OCI-LY1 (cell line): Measurements from ENCODE around the gene HPSE2.

ENCODE experiments used
- H2AFZ ChIP-seq: fragments of 200-600 bp; sonication (generic), shearing (Covaris generic); 2 replicates; pipeline ENCODE4 v1.6.0; 2014; ENCODE audit warnings: antibody characterized with exemption, mild to moderate bottlenecking, low read length
- H3F3A ChIP-seq: fragments of 200-600 bp; sonication (generic), shearing (Covaris generic); 2 replicates; pipeline ENCODE4 v1.6.0; 2014; ENCODE audit warnings: mild to moderate bottlenecking, antibody characterized with exemption, low read length, moderate library complexity; ENCODE audit not compliant: insufficient read depth
- H3K27ac ChIP-seq: fragments of 200-600 bp; sonication (generic); 2 replicates; pipeline ENCODE4 v1.5.1; 2014; ENCODE audit warnings: low read length, mixed run types, mild to moderate bottlenecking, low read depth; ENCODE audit not compliant: poor library complexity, severe bottlenecking
- H3K27me3 ChIP-seq: fragments of 200-600 bp; sonication (generic); 2 replicates; pipeline ENCODE4 v1.6.0; 2014; ENCODE audit warnings: antibody characterized with exemption, mild to moderate bottlenecking, low read length, moderate library complexity; ENCODE audit not compliant: insufficient read depth
- H3K36me3 ChIP-seq: fragments of 200-600 bp; sonication (generic); 2 replicates; pipeline ENCODE4 v1.6.1; 2014; ENCODE audit warnings: mild to moderate bottlenecking, antibody characterized with exemption, low read length, moderate library complexity, mixed read lengths; ENCODE audit not compliant: insufficient read depth
- H3K4me1 ChIP-seq: fragments of 200-600 bp; sonication (generic); 2 replicates; pipeline ENCODE4 v1.5.1; 2014; ENCODE audit warnings: mild to moderate bottlenecking, low read length, moderate library complexity; ENCODE audit not compliant: insufficient read depth, severe bottlenecking
- H3K4me2 ChIP-seq: fragments of 200-600 bp; sonication (generic), shearing (Covaris generic); 2 replicates; pipeline ENCODE4 v1.6.1; 2014; ENCODE audit warnings: low read length
- H3K4me3 ChIP-seq: fragments of 200-600 bp; sonication (generic); 2 replicates; pipeline ENCODE4 v1.5.1; 2014; ENCODE audit warnings: low read length, low read depth, mild to moderate bottlenecking, mixed read lengths; ENCODE audit not compliant: poor library complexity, severe bottlenecking
- H3K79me2 ChIP-seq: fragments of 200-600 bp; shearing (Covaris generic); 2 replicates; pipeline ENCODE4 v1.6.1; 2016; ENCODE audit warnings: mixed run types, low read length, mixed read lengths; ENCODE audit not compliant: insufficient read depth
- H3K9ac ChIP-seq: fragments of 200-600 bp; sonication (generic), shearing (Covaris generic); 2 replicates; pipeline ENCODE4 v1.6.1; 2014; ENCODE audit warnings: mild to moderate bottlenecking, low read length, mixed read lengths
- H3K9me2 ChIP-seq: fragments of 200-600 bp; sonication (generic), shearing (Covaris generic); 2 replicates; pipeline ENCODE4 v1.6.1; 2014; ENCODE audit warnings: low read depth, mild to moderate bottlenecking, low read length, mixed read lengths
- H3K9me3 ChIP-seq: fragments of 200-600 bp; shearing (Covaris generic); 2 replicates; pipeline ENCODE4 v1.6.1; 2014; ENCODE audit warnings: low read length, mixed read lengths
- H4K20me1 ChIP-seq: fragments of 200-600 bp; sonication (generic), shearing (Covaris generic); 2 replicates; pipeline ENCODE4 v1.6.0; 2016; ENCODE audit warnings: mild to moderate bottlenecking, low read length; ENCODE audit not compliant: insufficient read depth
- CTCF ChIP-seq: fragments of 200-600 bp; sonication (generic), shearing (Covaris generic); IDR thresholded peaks from 2 replicates; pipeline ENCODE4 v1.5.1; 2017; ENCODE audit warnings: mild to moderate bottlenecking, antibody characterized with exemption, low read length, moderate library complexity, mixed read lengths
- EZH2 ChIP-seq: fragments of 200-600 bp; sonication (generic), shearing (Covaris generic); IDR thresholded peaks from 2 replicates; pipeline ENCODE4 v1.8.0; 2017; ENCODE audit warnings: borderline replicate concordance, mixed run types, mild to moderate bottlenecking, antibody characterized with exemption, low read length, moderate library complexity, mixed read lengths

HPSE2 gene

DNA sequence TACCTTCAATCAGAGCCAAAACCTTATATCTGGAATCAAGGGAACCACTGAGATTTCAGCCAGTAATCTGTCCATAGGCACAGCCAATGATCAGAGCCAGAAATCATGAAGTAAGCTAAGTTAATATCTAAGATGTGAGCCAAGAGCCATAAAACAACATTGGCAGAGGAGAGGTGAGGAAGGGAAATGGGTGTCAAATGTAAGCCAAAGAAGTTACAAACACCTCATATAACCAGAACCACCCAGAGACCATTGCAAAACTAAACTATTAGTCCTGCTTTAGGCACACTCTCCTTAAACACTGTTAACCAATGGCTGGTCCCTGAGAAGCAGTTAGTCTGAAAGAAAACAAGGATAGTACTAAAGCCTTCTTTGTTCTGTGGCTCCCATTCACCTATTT lies 173.1 kb downstream of the HPSE2 start:
- Histone ChIP-seq H3K9ac (no peak overlapping the region), H3K9me2 (no peaks in the 10 kb centered on the region), H2AFZ (no peak overlapping the region), H3K36me3 (no peaks in the 10 kb centered on the region), H3F3A (no peaks in the 10 kb centered on the region), H3K4me2 (no peak overlapping the region), H3K27me3 (no peaks in the 10 kb centered on the region), H3K9me3 (no peaks in the 10 kb centered on the region), H3K4me1 (no peaks in the 10 kb centered on the region), H3K27ac (no peak overlapping the region), H4K20me1 (no peaks in the 10 kb centered on the region), H3K79me2 (no peaks in the 10 kb centered on the region), H3K4me3 (no peak overlapping the region)
- TF ChIP-seq CTCF (no peak), EZH2 (no peak)

GRCh38 chr10:99058762-99059161 lies 176.9 kb downstream of the HPSE2 start:
- H3K9me2 ChIP-seq: no peaks in the 10 kb centered on the region
- no peaks in the 10 kb centered on the region for H3K27me3 ChIP-seq
- no peak overlapping the region for H2AFZ ChIP-seq
- H3K9ac ChIP-seq: no peak overlapping the region
- no peaks in the 10 kb centered on the region for H3K36me3 ChIP-seq
- TF ChIP-seq EZH2: no peak
- TF ChIP-seq CTCF: no peak
- no peaks in the 10 kb centered on the region for H3K9me3 ChIP-seq
- no peak overlapping the region for H3K4me3 ChIP-seq
- no peaks in the 10 kb centered on the region for H3F3A ChIP-seq
- H3K27ac ChIP-seq: no peak overlapping the region
- no peaks in the 10 kb centered on the region for H3K79me2 ChIP-seq
- no peak overlapping the region for H3K4me2 ChIP-seq
- H4K20me1 ChIP-seq: no peaks in the 10 kb centered on the region
- H3K4me1 ChIP-seq: no peaks in the 10 kb centered on the region

DNA sequence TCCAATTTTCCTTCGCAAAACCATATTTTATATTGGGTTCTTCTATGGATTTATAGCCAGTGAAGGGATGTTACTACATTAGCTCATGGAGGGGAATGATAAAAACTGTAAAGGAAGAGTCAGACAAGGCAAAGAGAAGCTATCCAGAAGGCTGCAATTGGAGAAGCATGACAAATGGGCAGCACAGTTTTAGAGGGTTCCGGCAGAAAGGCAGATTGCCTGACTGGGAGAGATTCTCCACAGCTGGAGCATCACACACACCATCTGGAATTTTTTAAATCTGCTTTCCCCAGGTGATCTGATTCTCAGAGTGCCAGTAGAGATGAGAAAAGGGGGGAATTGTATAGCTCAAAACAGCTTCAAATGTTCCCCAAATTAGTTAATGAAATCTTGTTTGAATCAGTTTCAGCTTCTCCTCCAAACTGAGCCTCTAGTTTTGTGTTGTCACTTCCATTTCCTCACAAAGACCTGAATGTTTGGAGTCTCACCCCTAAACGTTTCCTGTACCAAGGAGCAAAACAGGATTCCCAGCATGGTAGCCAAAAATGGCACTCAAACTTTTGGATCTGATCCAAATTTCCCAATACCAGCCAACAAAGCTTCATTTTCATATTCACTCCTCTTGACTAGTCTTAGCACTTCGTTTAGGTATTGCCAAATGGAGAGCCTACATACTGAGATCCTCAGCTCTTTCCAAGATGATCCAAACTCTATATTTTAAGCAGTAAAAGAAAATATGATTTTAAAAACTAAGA lies 177.5 kb downstream of the HPSE2 start:
- TF ChIP-seq EZH2: no peak
- TF ChIP-seq CTCF: no peak
- Histone ChIP-seq H3K4me1 (no peaks in the 10 kb centered on the region), H3K36me3 (no peaks in the 10 kb centered on the region), H3F3A (no peaks in the 10 kb centered on the region), H3K79me2 (no peaks in the 10 kb centered on the region), H3K9me3 (no peaks in the 10 kb centered on the region), H3K4me3 (no peak overlapping the region), H3K4me2 (no peak overlapping the region), H3K27me3 (no peaks in the 10 kb centered on the region), H2AFZ (no peak overlapping the region), H3K9me2 (no peaks in the 10 kb centered on the region), H4K20me1 (no peaks in the 10 kb centered on the region), H3K27ac (no peak overlapping the region), H3K9ac (no peak overlapping the region)
